HEK293 (cell line): ENCODE results near the gene IWS1.

ENCODE experiments used
- CTCF ChIP-seq: fragments of 450-650 bp; formaldehyde crosslinking; IDR thresholded peaks from 2 replicates; pipeline ENCODE4 v1.5.1; 2016; ENCODE audit warnings: missing biosample characterization, missing genetic modification characterization
- RBAK ChIP-seq: fragments of 450-650 bp; formaldehyde crosslinking; IDR thresholded peaks from 2 replicates; pipeline ENCODE4 v1.5.1; 2016; ENCODE audit warnings: missing biosample characterization, missing genetic modification characterization
- REST ChIP-seq: fragments of 450-650 bp; formaldehyde crosslinking; IDR thresholded peaks from 2 replicates; pipeline ENCODE4 v1.5.1; 2016; ENCODE audit warnings: missing biosample characterization, missing genetic modification characterization
- ZNF280C ChIP-seq: fragments of 450-650 bp; formaldehyde crosslinking; IDR thresholded peaks from 2 replicates; pipeline ENCODE4 v1.5.1; 2016; ENCODE audit warnings: missing biosample characterization, missing genetic modification characterization
- ZNF324 ChIP-seq: fragments of 450-650 bp; formaldehyde crosslinking; IDR thresholded peaks from 2 replicates; pipeline ENCODE4 v1.5.1; 2016; ENCODE audit warnings: missing biosample characterization, missing genetic modification characterization
- ZNF792 ChIP-seq: fragments of 450-650 bp; formaldehyde crosslinking; IDR thresholded peaks from 2 replicates; pipeline ENCODE4 v1.5.1; 2016; ENCODE audit warnings: missing biosample characterization, missing genetic modification characterization
- ZNF837 ChIP-seq: fragments of 450-650 bp; formaldehyde crosslinking; IDR thresholded peaks from 2 replicates; pipeline ENCODE4 v1.5.1; 2016; ENCODE audit warnings: missing biosample characterization, missing genetic modification characterization

GRCh38 chr2:127562936-127563335 lies 36.6 kb upstream of the IWS1 start:
- TF ChIP-seq RBAK = no peak
- TF ChIP-seq ZNF280C (tag by site-specific recombination) = no peak
- no peak for TF ChIP-seq ZNF792
- TF ChIP-seq CTCF (tag by site-specific recombination) = no peak
- TF ChIP-seq ZNF837 = no peak
- TF ChIP-seq REST (tag by site-specific recombination) = no peak
- TF ChIP-seq ZNF324 (tag by site-specific recombination) = no peak
